ENCODE results near the gene IPCEF1. TPM values are rescaled to one million over a fixed set of nuclear protein-coding genes. Genes with fewer than 3 reads are reported as not detected.
A peak's percentile ranks its signal among the peaks of the same experiment; 100 is the strongest.

The IPCEF1 gene, protein sequence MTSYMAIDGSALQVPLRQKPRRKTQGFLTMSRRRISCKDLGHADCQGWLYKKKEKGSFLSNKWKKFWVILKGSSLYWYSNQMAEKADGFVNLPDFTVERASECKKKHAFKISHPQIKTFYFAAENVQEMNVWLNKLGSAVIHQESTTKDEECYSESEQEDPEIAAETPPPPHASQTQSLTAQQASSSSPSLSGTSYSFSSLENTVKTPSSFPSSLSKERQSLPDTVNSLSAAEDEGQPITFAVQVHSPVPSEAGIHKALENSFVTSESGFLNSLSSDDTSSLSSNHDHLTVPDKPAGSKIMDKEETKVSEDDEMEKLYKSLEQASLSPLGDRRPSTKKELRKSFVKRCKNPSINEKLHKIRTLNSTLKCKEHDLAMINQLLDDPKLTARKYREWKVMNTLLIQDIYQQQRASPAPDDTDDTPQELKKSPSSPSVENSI
- under 1 TPM; 0.35 to 0.65 TPM for polyA plus RNA-seq

DNA sequence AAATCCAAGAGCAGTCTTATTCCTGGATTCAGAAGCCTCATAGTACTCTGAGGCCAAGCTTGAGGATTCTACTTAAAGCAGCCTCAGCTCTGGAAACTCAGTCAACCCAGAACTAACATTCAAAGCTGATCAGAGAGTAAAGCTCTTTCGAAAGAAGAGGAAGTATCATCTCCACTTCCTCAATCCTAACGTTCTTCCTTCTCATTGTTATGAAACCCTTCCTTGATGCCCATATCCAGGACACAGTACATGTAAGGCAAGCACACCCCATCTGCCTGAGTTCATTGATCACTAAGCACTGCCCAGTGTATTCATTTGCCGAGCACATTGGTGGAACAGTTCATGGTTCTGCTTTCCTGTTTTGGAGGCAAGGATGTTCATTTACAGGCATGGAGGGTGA, at the start of gene IPCEF1:
Gene IPCEF1, minus strand, starts transcription at position 114 of the 400 bp plus-strand sequence. CDS start 90,856 bp downstream, outside the sequence.
- peaks cover 0 to 2% of the 10 kb centered on the region in 2 donors for H3K9me3 ChIP-seq (ENCODE audit: control insufficient read depth in 2 of 2, insufficient read depth in 1 of 2, low read depth in 1 of 2, low read length in 1 of 2)
- H3K36me3 ChIP-seq (ENCODE audit: control insufficient read depth in 2 of 2, insufficient read depth in 2 of 2, low read length in 1 of 2): no peaks in the 10 kb centered on the region
- no peaks in the 10 kb centered on the region for H3K4me1 ChIP-seq (ENCODE audit: control insufficient read depth in 2 of 2, insufficient read depth in 2 of 2, low read length in 1 of 2)
- 66 to 70% methylated on average over 3 of the region's 3 CpGs for WGBS, 2 donors
- H3K4me3 ChIP-seq (ENCODE audit: low read depth in 1 of 2, low read length in 2 of 2): no peak within 1 kb of the TSS
- no peak within 1 kb of the TSS for H3K27ac ChIP-seq (ENCODE audit: low read depth in 2 of 2, low read length in 1 of 2)
- no peaks in the 10 kb centered on the region for H3K27me3 ChIP-seq (ENCODE audit: control insufficient read depth in 1 of 2, insufficient read depth in 2 of 2, low read length in 2 of 2)

DNA sequence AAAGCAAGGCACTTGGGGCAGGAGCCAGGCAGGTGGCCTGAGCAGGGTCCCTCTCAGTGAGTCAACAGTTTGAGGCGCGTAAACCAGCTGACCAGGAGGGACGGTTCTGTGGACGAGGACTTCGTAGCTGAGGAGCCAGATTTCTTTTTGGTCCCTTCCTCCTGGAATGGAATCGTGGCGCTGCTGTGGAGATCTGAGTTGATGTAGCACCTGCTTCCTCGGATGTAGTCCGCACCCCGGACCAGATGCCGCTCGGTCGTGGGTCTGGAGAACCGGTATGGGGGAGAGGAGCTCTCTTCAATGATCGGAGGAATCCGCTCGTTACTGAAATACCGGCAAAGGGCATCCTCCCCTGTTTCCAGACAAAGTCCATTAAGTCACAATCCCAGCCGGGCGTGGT, 49.7 kb upstream of the IPCEF1 start:
- Histone ChIP-seq H3K36me3 (ENCODE audit: control insufficient read depth in 2 of 2, insufficient read depth in 2 of 2, low read length in 1 of 2) (peaks cover 0 to 8% of the 10 kb centered on the region in 2 donors), H3K9me3 (ENCODE audit: control insufficient read depth in 2 of 2, insufficient read depth in 1 of 2, low read depth in 1 of 2, low read length in 1 of 2) (no peaks in the 10 kb centered on the region), H3K27ac (ENCODE audit: low read depth in 2 of 2, low read length in 1 of 2) (no peak overlapping the region), H3K4me1 (ENCODE audit: control insufficient read depth in 2 of 2, insufficient read depth in 2 of 2, low read length in 1 of 2) (peaks cover 2 to 3% of the 10 kb centered on the region in 2 donors), H3K4me3 (ENCODE audit: low read depth in 1 of 2, low read length in 2 of 2) (no peak overlapping the region), H3K27me3 (ENCODE audit: control insufficient read depth in 1 of 2, insufficient read depth in 2 of 2, low read length in 2 of 2) (no peaks in the 10 kb centered on the region)
- WGBS, 2 donors: 93 to 97% methylated on average over 20 of the region's 20 CpGs

DNA sequence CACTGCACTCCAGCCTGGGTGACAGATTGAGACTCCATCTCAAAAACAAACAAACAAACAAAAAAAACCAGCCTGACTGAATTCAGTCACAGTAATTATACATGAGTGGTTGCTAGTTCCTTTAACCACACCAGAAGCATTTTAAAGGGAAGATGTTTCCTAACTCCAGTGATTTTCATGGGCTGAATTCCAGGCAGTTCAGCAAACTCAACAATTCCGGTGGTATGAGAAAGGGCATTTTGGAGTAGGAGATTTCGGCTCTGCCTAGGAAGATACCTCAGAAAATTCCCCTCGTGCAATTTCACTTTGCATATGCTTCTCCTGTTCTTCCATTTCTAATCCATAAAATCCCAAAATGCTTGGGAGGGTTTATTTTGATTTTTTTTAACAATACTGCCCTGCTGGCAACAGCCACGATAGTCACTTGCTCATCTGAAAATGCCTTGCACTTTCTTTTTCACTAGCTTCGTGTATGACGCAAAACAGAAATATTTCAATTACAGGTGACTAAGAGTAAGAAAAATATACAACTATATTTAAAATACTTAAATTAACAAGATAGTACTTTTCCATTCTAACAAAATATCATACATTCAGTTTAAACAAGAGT, 48.3 kb upstream of the IPCEF1 start:
- peaks cover 0 to 8% of the 10 kb centered on the region in 2 donors for H3K36me3 ChIP-seq (ENCODE audit: control insufficient read depth in 2 of 2, insufficient read depth in 2 of 2, low read length in 1 of 2)
- H3K9me3 ChIP-seq (ENCODE audit: control insufficient read depth in 2 of 2, insufficient read depth in 1 of 2, low read depth in 1 of 2, low read length in 1 of 2): no peaks in the 10 kb centered on the region
- H3K4me3 ChIP-seq (ENCODE audit: low read depth in 1 of 2, low read length in 2 of 2): no peak overlapping the region
- 68 to 77% methylated on average over 6 of the region's 6 CpGs for WGBS, 2 donors
- no peak overlapping the region for H3K27ac ChIP-seq (ENCODE audit: low read depth in 2 of 2, low read length in 1 of 2)
- no peaks in the 10 kb centered on the region for H3K27me3 ChIP-seq (ENCODE audit: control insufficient read depth in 1 of 2, insufficient read depth in 2 of 2, low read length in 2 of 2)
- peaks cover 0 to 3% of the 10 kb centered on the region in 2 donors for H3K4me1 ChIP-seq (ENCODE audit: control insufficient read depth in 2 of 2, insufficient read depth in 2 of 2, low read length in 1 of 2)

- peaks cover 0 to 3% of the 10 kb centered on the region in 2 donors for H3K4me1 ChIP-seq (ENCODE audit: control insufficient read depth in 2 of 2, insufficient read depth in 2 of 2, low read length in 1 of 2)
- H3K9me3 ChIP-seq (ENCODE audit: control insufficient read depth in 2 of 2, insufficient read depth in 1 of 2, low read depth in 1 of 2, low read length in 1 of 2): no peaks in the 10 kb centered on the region
- H3K27ac ChIP-seq (ENCODE audit: low read depth in 2 of 2, low read length in 1 of 2): peak overlapping the region; percentile 48 to 71
- 33 to 36% methylated on average over 4 of the region's 4 CpGs for WGBS, 2 donors
- H3K36me3 ChIP-seq (ENCODE audit: control insufficient read depth in 2 of 2, insufficient read depth in 2 of 2, low read length in 1 of 2): peaks cover 0 to 8% of the 10 kb centered on the region in 2 donors
- no peaks in the 10 kb centered on the region for H3K27me3 ChIP-seq (ENCODE audit: control insufficient read depth in 1 of 2, insufficient read depth in 2 of 2, low read length in 2 of 2)
- H3K4me3 ChIP-seq (ENCODE audit: low read depth in 1 of 2, low read length in 2 of 2): no peak overlapping the region
These were observed 47.2 kb upstream of the IPCEF1 start for GRCh38 chr6:154403788-154404187.

DNA sequence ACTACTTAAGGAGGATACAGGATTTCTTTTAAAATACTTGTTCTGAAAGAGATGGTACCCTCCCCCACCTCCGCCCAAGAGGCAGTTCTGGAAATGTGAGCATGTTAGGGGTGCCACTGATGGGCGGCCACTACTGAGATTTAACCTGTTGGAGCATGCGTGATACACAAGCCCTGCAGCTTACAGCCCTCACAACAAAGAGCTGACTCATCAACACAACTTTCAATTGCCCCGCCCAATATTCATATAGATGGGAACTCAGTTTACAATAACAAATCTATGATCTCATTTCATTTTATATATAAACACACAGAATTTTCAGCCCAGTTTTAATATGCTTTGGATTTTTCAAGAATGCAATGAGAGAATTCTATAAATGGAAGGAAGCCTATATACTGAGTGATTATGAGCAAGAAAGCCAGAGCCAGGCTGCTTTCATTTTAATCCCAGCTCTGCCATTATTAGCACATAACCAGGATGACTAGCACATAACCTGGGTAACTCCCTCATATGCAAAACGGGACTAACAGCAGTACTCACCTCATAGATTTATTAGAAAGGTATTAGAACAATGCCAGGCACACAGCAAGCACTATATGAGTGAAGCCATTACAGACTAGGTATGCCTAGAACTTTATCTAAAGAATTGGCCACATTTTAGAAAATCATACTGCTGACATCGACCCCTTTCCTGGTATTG, 45.6 kb upstream of the IPCEF1 start:
- Histone ChIP-seq H3K4me3 (ENCODE audit: low read depth in 1 of 2, low read length in 2 of 2) (no peak overlapping the region), H3K36me3 (ENCODE audit: control insufficient read depth in 2 of 2, insufficient read depth in 2 of 2, low read length in 1 of 2) (peaks cover 0 to 8% of the 10 kb centered on the region in 2 donors), H3K27ac (ENCODE audit: low read depth in 2 of 2, low read length in 1 of 2) (peak overlapping the region in 1 of 2 donors; percentile 10), H3K9me3 (ENCODE audit: control insufficient read depth in 2 of 2, insufficient read depth in 1 of 2, low read depth in 1 of 2, low read length in 1 of 2) (no peaks in the 10 kb centered on the region), H3K4me1 (ENCODE audit: control insufficient read depth in 2 of 2, insufficient read depth in 2 of 2, low read length in 1 of 2) (peaks cover 0 to 3% of the 10 kb centered on the region in 2 donors), H3K27me3 (ENCODE audit: control insufficient read depth in 1 of 2, insufficient read depth in 2 of 2, low read length in 2 of 2) (no peaks in the 10 kb centered on the region)
- 56 to 75% methylated on average over 6 of the region's 6 CpGs for WGBS, 2 donors

DNA sequence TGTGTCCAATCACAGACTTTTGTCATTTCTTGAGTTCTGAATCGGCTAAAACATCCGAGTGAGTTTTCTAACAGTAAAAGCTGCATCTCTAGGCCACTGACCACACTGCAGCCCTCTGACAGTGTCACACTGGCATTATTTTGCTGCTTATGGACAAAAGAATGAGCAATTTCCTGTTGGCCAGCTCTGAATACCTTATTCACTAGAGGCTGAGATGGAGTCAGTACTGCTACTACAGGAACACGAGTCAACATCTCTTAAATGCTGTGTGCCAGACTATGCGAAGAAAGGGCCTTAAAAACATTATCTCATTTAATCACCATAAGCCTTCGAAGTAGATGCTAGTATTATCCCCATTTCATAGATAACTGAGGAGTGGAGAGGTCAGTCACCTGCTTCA, 42.5 kb upstream of the IPCEF1 start:
- Histone ChIP-seq H3K9me3 (ENCODE audit: control insufficient read depth in 2 of 2, insufficient read depth in 1 of 2, low read depth in 1 of 2, low read length in 1 of 2) (no peaks in the 10 kb centered on the region), H3K36me3 (ENCODE audit: control insufficient read depth in 2 of 2, insufficient read depth in 2 of 2, low read length in 1 of 2) (no peaks in the 10 kb centered on the region), H3K4me3 (ENCODE audit: low read depth in 1 of 2, low read length in 2 of 2) (no peak overlapping the region), H3K4me1 (ENCODE audit: control insufficient read depth in 2 of 2, insufficient read depth in 2 of 2, low read length in 1 of 2) (peaks cover 0 to 3% of the 10 kb centered on the region in 2 donors), H3K27ac (ENCODE audit: low read depth in 2 of 2, low read length in 1 of 2) (no peak overlapping the region), H3K27me3 (ENCODE audit: control insufficient read depth in 1 of 2, insufficient read depth in 2 of 2, low read length in 2 of 2) (no peaks in the 10 kb centered on the region)
- 87 to 88% methylated on average over 5 of the region's 5 CpGs for WGBS, 2 donors

- H3K27ac ChIP-seq (ENCODE audit: low read depth in 2 of 2, low read length in 1 of 2): no peak overlapping the region
- no peak overlapping the region for H3K4me3 ChIP-seq (ENCODE audit: low read depth in 1 of 2, low read length in 2 of 2)
- H3K36me3 ChIP-seq (ENCODE audit: control insufficient read depth in 2 of 2, insufficient read depth in 2 of 2, low read length in 1 of 2): no peaks in the 10 kb centered on the region
- no peaks in the 10 kb centered on the region for H3K9me3 ChIP-seq (ENCODE audit: control insufficient read depth in 2 of 2, insufficient read depth in 1 of 2, low read depth in 1 of 2, low read length in 1 of 2)
- H3K27me3 ChIP-seq (ENCODE audit: control insufficient read depth in 1 of 2, insufficient read depth in 2 of 2, low read length in 2 of 2): no peaks in the 10 kb centered on the region
- WGBS, 2 donors: 92 to 96% methylated on average over 9 of the region's 9 CpGs
- H3K4me1 ChIP-seq (ENCODE audit: control insufficient read depth in 2 of 2, insufficient read depth in 2 of 2, low read length in 1 of 2): no peaks in the 10 kb centered on the region
These were observed 41.0 kb upstream of the IPCEF1 start for GRCh38 chr6:154397491-154398195.

- no peaks in the 10 kb centered on the region for H3K27me3 ChIP-seq (ENCODE audit: control insufficient read depth in 1 of 2, insufficient read depth in 2 of 2, low read length in 2 of 2)
- no peak overlapping the region for H3K27ac ChIP-seq (ENCODE audit: low read depth in 2 of 2, low read length in 1 of 2)
- no peak overlapping the region for H3K4me3 ChIP-seq (ENCODE audit: low read depth in 1 of 2, low read length in 2 of 2)
- no peaks in the 10 kb centered on the region for H3K36me3 ChIP-seq (ENCODE audit: control insufficient read depth in 2 of 2, insufficient read depth in 2 of 2, low read length in 1 of 2)
- WGBS, 2 donors: 92 to 93% methylated on average over 6 of the region's 6 CpGs
- H3K9me3 ChIP-seq (ENCODE audit: control insufficient read depth in 2 of 2, insufficient read depth in 1 of 2, low read depth in 1 of 2, low read length in 1 of 2): no peaks in the 10 kb centered on the region
- no peaks in the 10 kb centered on the region for H3K4me1 ChIP-seq (ENCODE audit: control insufficient read depth in 2 of 2, insufficient read depth in 2 of 2, low read length in 1 of 2)
These were observed 39.3 kb upstream of the IPCEF1 start for GRCh38 chr6:154395878-154396277.

GRCh38 chr6:154395316-154395715, 38.7 kb upstream of the IPCEF1 start:
- Histone ChIP-seq H3K27me3 (ENCODE audit: control insufficient read depth in 1 of 2, insufficient read depth in 2 of 2, low read length in 2 of 2) (no peaks in the 10 kb centered on the region), H3K9me3 (ENCODE audit: control insufficient read depth in 2 of 2, insufficient read depth in 1 of 2, low read depth in 1 of 2, low read length in 1 of 2) (no peaks in the 10 kb centered on the region), H3K4me3 (ENCODE audit: low read depth in 1 of 2, low read length in 2 of 2) (no peak overlapping the region), H3K27ac (ENCODE audit: low read depth in 2 of 2, low read length in 1 of 2) (no peak overlapping the region), H3K36me3 (ENCODE audit: control insufficient read depth in 2 of 2, insufficient read depth in 2 of 2, low read length in 1 of 2) (no peaks in the 10 kb centered on the region), H3K4me1 (ENCODE audit: control insufficient read depth in 2 of 2, insufficient read depth in 2 of 2, low read length in 1 of 2) (no peaks in the 10 kb centered on the region)

Measured in esophagus (tissue), 2 donors.